Measurements from ENCODE around the gene SLC6A13. TPM values are rescaled to one million over a fixed set of nuclear protein-coding genes. Genes with fewer than 3 reads are reported as not detected.

SLC6A13 gene
- total RNA-seq, 4 donors from 2014 or later, result 0.80 to 4.9 (median 1.7) TPM; not detected in 1

DNA sequence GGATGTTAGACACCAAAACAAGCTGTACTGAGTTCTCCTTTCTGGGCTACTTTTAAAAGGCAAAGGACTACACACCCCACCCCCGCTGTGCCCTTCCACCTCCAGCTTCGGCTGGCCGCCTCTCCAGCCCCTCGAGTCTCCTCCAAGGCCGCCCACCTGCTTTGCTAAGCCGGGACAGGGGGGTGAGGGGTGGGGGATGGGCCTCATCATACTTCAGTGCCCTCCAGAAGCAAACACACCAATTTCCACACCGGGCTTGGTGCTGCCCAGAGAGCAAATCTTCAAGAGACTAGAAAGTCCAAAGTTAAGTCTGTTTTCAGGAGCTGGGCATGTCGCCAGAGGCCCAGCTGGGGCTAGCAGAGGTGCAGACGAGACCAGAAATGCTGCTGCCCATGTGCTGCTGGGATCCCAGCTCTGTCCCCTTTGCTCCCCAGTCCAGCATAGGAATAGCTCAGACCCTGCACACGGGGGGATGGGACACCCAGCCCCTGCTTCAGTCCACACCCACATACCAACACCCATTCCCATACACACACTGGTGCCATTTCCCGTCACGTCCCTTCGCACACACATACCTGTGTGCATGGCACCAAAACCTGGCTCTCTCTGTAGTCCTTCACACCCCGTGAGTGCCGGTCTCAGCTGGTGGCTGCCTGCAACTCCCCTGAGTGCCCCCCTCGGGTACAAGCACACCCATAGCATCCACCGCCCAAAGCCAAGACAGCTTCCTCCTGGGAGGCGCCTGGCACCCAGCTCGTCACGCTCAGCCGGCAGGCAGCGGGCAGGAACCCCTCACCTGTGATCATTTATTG, 49.7 kb downstream of the SLC6A13 start:
- no peaks in the 10 kb centered on the region for H3K36me3 ChIP-seq
- TF ChIP-seq, protein P1, sequence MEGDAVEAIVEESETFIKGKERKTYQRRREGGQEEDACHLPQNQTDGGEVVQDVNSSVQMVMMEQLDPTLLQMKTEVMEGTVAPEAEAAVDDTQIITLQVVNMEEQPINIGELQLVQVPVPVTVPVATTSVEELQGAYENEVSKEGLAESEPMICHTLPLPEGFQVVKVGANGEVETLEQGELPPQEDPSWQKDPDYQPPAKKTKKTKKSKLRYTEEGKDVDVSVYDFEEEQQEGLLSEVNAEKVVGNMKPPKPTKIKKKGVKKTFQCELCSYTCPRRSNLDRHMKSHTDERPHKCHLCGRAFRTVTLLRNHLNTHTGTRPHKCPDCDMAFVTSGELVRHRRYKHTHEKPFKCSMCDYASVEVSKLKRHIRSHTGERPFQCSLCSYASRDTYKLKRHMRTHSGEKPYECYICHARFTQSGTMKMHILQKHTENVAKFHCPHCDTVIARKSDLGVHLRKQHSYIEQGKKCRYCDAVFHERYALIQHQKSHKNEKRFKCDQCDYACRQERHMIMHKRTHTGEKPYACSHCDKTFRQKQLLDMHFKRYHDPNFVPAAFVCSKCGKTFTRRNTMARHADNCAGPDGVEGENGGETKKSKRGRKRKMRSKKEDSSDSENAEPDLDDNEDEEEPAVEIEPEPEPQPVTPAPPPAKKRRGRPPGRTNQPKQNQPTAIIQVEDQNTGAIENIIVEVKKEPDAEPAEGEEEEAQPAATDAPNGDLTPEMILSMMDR (IDR thresholded peaks at IDR 0.05), result no peak
- H3K4me3 ChIP-seq, result peak overlapping the region in 1 of 4 donors; percentile 21
- no peak for DNase-seq
- no peaks in the 10 kb centered on the region for H3K27me3 ChIP-seq
- no peak overlapping the region for H3K27ac ChIP-seq
- peaks cover 0 to 16% (median 2%) of the 10 kb centered on the region in 4 donors for H3K4me1 ChIP-seq
- H3K9me3 ChIP-seq, result no peaks in the 10 kb centered on the region

DNA sequence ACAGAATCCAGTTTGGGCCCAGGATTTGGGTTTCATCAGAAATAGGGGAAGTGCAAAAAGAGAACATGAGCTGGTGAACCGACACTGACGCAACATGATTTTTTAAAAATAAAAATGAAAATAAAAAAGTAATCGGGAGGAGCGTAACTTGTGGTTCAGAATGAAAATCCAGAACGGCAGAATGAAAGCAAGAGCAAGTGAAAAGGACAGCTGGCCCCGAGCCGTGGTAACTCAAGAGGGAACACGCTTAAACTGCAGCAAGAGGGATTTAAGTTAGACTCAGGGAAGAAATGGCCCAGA, 50.3 kb downstream of the SLC6A13 start:
- TF ChIP-seq, protein P1 (IDR thresholded peaks at IDR 0.05), result no peak
- no peak for TF ChIP-seq POLR2A (IDR thresholded peaks at IDR 0.05)
- H3K9me3 ChIP-seq, result no peaks in the 10 kb centered on the region
- H3K4me1 ChIP-seq, result peaks cover 0 to 16% (median 2%) of the 10 kb centered on the region in 4 donors
- no peak overlapping the region for H3K4me3 ChIP-seq
- no peaks in the 10 kb centered on the region for H3K27me3 ChIP-seq
- H3K36me3 ChIP-seq, result no peaks in the 10 kb centered on the region
- no peak for DNase-seq
- H3K27ac ChIP-seq, result no peak overlapping the region

DNA sequence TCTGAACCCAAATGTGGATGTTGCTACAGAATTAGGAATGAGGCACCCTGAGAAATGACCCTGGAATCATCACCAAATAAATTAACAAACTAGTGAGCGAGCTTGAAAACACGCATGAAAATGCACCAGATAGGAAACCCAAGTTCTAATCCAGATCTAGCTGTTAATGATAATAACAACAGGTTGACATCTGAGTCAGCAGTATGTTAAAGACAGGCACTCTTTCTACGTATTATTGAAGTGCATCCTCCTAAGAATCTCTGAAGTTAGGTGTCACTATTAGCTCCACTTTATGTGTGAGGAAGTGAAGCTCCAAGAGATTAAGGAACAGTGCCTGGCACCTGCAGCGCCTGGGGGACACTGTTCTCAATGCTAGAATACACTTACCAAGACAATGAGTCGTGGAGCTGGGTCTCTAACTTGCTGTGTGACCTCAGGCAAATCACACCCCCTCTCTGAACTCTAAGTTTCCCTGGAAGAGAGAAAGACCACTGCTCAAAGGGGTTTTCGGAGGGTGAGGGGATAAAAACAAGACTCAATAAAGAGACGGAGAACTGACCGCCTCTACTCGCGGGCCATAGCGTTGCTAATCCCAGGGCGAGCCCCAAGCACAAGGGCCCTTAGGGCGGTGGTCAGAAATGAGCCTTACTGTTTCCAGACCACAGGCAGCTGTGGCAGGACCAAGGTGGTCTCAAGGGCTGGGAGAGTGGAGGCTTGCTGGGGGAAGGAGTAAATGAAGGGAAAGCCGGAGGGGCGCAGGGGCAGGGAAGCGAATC, 50.8 kb downstream of the SLC6A13 start:
- H3K27me3 ChIP-seq, result no peaks in the 10 kb centered on the region
- H3K27ac ChIP-seq, result no peak overlapping the region
- no peak for DNase-seq
- no peaks in the 10 kb centered on the region for H3K9me3 ChIP-seq
- no peak overlapping the region for H3K4me3 ChIP-seq
- TF ChIP-seq, protein P1 (IDR thresholded peaks at IDR 0.05), result no peak
- TF ChIP-seq POLR2A (IDR thresholded peaks at IDR 0.05), result no peak
- peaks cover 0 to 16% (median 2%) of the 10 kb centered on the region in 4 donors for H3K4me1 ChIP-seq
- H3K36me3 ChIP-seq, result no peaks in the 10 kb centered on the region

DNA sequence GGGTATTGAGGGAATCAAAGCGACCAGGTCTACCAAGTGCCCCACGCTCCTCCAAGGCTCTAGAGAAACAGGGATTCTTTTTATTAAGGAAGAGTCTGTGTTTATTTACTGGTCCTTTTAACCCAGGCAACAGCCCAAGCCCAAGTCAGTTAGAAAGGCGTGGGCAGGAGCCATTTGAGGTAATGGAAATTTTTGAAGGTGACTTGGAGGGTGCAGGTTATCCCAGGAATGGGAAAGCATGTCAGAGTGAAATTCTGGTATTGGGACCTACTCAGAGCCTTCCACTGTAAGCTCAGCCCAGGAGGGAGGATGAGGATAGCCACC, 51.5 kb downstream of the SLC6A13 start:
- Histone ChIP-seq H3K9me3 (no peaks in the 10 kb centered on the region), H3K4me1 (peaks cover 0 to 16% (median 2%) of the 10 kb centered on the region in 4 donors), H3K27ac (no peak overlapping the region), H3K4me3 (no peak overlapping the region), H3K36me3 (no peaks in the 10 kb centered on the region), H3K27me3 (no peaks in the 10 kb centered on the region)
- DNase-seq, result no peak
- TF ChIP-seq POLR2A (IDR thresholded peaks at IDR 0.05), result no peak
- TF ChIP-seq, protein P1 (IDR thresholded peaks at IDR 0.05), result no peak

DNA sequence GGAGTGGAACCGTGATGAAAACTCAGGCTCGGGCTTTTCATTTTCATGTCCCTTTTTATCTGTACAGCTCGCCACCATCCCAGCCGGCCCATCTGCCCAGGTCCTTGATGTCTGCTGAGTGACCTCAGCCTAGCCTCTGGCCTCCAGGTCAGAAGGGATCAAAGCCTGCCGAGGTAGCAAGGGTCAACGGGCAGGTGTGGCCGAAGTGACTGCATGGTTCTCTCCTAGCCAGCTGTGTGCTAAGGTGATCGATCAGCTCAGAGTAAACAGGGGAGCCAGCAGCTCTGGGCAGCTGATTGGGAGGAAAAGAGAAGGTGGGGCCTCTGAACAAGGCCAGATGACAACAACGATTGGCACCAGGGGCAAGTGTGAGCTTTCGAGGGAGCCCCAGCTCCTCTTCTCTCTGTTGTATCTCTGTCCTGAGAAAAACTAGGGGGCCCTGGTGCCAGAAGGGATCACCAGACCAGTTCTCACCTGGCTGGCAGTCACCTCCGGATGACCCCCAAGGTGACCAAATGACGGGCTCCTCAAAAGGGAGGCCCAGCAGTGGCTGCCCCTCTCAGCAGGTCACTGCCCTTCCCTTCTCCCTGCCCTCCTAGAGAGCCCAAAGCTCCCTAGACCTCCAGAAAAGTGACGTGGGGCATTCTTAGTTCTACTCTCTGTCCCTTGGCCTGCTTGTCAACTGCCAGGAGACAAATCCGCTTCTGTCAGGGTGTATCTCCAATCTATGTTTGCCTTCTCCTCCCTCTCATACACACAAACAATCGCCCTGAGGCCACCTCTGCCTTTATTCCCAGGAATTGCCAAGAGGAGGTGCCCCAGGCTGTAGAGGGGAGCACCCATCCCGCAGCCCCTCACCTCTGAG, 52.1 kb downstream of the SLC6A13 start:
- Histone ChIP-seq H3K9me3 (no peaks in the 10 kb centered on the region), H3K4me1 (peaks cover 0 to 16% (median 2%) of the 10 kb centered on the region in 4 donors), H3K36me3 (no peaks in the 10 kb centered on the region), H3K27me3 (no peaks in the 10 kb centered on the region), H3K4me3 (no peak overlapping the region), H3K27ac (no peak overlapping the region)
- no peak for TF ChIP-seq POLR2A (IDR thresholded peaks at IDR 0.05)
- TF ChIP-seq, protein P1 (IDR thresholded peaks at IDR 0.05), result no peak
- DNase-seq, result no peak

Data from Peyer's patch (tissue), 4 donors.